ENCODE data around the gene DYNC1H1.

Gene DYNC1H1

DNA sequence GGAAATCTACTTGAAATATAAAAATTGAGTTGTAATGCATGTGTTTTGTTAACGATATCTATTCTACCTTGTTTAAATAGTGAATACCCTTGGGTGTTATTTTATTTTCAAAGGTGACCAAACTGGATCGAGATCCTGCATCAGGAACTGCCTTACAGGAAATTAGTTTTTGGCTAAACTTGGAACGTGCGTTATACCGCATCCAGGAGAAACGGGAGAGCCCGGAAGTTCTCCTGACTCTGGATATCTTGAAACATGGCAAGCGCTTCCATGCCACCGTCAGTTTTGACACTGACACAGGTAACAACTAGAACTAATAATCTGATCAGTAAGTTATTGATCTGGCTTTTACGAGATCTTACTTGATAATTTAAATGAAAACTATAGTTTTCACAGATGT lies 15.9 kb downstream of the DYNC1H1 start:
- DNase-seq = peak in 1 of 10 donors; percentile 6
- intact Hi-C loops (cut with DNase I) = loop anchor here (10.0 kb wide), 1 partner anchor 55 kb away; no protein-coding TSS in a partner anchor

DNA sequence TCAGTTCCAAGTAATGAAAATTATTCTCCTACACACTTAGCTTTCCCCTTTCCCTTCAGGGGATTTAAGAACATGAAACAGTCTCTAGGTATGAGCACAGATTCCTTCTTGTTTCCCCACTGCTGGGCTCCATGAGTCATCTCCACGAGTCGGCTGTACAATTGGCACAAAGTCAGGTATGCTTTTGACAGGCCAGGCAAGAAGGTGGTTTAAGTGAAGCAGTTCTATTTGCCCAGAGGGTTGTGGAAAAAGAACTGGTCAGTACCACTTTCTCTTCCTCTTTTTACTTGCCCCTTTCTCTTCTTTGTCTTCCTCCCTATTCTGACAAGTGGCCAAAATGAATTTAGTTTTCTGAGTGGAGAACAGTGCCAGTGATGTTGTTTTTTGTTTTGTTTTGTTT lies 16.3 kb downstream of the DYNC1H1 start:
- intact Hi-C loops (cut with DNase I) = loop anchor here (10.0 kb wide), 1 partner anchor 54 kb away; no protein-coding TSS in a partner anchor
- DNase-seq = peak in 4 of 10 donors; percentile 28 to 86 (median 56)

DNA sequence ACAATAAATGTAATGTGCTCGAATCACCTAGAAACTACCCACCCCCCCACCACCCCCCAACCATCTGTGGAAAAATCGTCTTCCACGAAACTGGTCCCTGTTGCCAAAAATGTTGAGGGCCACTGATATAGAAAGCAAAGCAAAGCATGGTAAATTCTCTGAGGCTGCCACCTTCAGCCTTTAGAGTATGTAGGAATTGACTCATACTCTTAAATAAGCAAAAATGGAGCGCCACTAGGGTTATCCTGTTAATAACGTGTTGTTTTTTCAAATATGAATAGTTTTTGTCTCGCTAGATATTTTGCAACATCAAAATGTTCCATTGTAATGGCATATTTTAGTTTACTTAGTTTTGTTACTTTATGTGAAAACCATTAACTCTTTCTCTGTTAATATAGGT lies 18.2 kb downstream of the DYNC1H1 start:
- intact Hi-C loops (cut with DNase I) = loop anchor here (10.0 kb wide), 1 partner anchor 52 kb away; no protein-coding TSS in a partner anchor
- no peak for DNase-seq

DNA sequence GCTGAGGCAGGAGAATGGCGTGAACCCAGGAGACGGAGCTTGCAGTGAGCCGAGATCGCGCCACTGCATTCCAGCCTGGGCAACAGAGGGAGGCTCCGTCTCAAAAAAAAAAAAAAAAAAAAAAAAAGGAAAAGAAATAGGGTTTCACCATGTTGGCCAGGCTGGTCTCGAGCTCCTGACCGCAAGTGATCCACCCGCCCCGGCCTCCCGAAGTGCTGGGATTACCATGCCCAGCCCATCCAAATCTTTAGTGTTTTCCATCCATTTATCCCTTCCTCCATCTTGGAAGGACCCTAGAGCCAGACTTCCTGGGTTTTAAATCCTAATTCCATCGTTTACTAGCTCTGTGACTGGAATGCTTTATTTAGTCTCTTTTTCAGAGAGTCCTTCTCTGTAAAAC lies 20.5 kb downstream of the DYNC1H1 start:
- intact Hi-C loops (cut with DNase I) = loop anchor here (10.0 kb wide), 1 partner anchor 50 kb away; no protein-coding TSS in a partner anchor
- peak in 1 of 10 donors; percentile 69 for DNase-seq

DNA sequence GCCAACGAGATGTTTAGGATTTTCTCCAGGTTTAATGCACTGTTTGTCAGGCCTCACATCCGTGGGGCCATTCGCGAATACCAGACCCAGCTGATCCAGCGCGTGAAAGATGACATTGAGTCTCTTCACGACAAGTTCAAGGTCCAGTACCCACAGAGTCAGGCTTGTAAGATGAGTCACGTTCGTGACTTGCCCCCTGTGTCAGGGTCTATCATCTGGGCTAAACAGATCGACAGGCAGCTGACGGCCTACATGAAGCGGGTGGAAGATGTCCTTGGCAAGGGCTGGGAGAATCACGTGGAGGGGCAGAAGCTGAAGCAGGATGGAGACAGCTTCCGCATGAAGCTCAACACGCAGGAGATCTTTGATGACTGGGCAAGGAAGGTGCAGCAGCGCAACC lies 21.6 kb downstream of the DYNC1H1 start:
- no peak for DNase-seq
- intact Hi-C loops (cut with DNase I) = loop anchor here (10.0 kb wide), 1 partner anchor 49 kb away; no protein-coding TSS in a partner anchor

DNA sequence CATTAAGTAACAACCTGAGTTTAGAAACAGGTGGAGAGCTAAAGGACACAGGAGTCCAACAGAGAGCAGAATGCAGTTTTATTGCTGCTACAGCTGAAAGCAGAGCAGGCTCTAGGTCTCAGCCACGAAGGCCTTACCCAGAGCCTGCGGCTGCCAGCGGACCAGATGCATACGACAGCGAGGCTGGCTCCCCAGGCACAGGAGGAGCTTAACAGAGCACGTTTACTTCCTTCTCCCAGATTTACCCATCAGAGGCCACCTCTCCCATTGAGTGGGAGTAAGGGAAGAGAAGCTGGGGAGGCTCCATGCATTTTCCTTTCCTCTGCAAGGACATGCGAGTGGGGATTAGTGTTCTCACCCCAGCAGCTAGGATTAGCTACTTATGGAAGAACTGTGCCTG lies 22.6 kb downstream of the DYNC1H1 start:
- peak in 4 of 10 donors; percentile 21 to 87 (median 62) for DNase-seq
- intact Hi-C loops (cut with DNase I) = loop anchor here (10.0 kb wide), 1 partner anchor 48 kb away; no protein-coding TSS in a partner anchor

DNA sequence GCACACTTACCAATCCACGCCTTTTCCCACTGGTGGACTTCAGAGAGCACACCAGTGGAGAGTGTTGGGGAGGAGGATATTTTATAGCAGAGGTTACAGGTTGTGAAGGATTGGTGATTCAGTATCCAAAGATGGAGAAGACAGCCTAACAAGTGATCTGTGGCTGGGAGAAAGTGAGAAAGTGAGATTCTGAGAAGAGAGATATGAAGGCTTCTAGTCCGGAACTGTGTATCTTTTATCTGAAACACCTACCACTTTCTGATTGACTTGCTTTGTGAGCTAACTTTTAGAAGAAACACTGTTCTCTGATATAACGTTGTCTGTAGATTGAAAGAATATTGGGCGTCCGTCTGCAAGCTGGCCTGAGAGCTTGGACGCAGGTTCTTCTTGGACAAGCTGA lies 24.0 kb downstream of the DYNC1H1 start:
- intact Hi-C loops (cut with DNase I) = loop anchor here (10.0 kb wide), 1 partner anchor 46 kb away; no protein-coding TSS in a partner anchor
- DNase-seq = no peak

DNA sequence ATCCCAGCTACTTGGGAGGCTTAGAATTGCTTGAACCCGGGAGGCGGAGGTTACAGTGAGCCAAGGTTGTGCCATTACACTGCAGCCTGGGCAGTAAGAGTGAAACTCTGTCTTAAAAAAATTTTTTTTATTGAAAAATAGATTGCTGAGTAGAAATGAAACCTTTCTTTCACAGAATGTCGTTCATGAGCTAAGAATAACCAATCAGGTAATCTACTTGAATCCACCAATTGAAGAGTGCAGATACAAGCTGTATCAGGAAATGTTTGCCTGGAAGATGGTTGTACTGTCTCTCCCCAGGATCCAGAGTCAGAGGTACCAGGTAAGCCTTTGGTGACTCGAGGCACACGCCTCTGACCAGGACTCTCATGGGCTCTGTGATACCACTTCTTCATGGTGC lies 27.0 kb downstream of the DYNC1H1 start:
- intact Hi-C loops (cut with DNase I) = no loop called here
- DNase-seq = no peak

DNA sequence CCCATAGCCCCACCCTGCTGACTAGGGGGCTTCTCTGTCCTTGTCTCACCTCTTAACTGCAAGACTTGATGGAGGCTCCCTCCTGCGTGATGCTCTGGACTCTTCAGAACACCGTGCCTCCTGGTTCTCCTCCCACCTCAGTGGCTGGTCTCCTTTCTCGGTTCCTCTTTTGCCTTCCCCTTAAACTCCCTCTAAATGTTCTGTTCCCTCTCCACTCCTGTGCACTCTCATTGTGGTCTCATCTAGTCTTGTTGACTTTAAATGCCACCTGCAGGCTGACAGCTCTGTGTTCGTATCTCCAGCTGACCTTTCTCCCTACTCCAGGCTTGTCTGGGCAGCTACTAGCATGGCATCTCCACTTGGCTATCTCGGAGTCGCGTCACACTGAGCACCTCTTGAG lies 28.3 kb downstream of the DYNC1H1 start:
- intact Hi-C loops (cut with DNase I) = no loop called here
- DNase-seq = no peak

DNA sequence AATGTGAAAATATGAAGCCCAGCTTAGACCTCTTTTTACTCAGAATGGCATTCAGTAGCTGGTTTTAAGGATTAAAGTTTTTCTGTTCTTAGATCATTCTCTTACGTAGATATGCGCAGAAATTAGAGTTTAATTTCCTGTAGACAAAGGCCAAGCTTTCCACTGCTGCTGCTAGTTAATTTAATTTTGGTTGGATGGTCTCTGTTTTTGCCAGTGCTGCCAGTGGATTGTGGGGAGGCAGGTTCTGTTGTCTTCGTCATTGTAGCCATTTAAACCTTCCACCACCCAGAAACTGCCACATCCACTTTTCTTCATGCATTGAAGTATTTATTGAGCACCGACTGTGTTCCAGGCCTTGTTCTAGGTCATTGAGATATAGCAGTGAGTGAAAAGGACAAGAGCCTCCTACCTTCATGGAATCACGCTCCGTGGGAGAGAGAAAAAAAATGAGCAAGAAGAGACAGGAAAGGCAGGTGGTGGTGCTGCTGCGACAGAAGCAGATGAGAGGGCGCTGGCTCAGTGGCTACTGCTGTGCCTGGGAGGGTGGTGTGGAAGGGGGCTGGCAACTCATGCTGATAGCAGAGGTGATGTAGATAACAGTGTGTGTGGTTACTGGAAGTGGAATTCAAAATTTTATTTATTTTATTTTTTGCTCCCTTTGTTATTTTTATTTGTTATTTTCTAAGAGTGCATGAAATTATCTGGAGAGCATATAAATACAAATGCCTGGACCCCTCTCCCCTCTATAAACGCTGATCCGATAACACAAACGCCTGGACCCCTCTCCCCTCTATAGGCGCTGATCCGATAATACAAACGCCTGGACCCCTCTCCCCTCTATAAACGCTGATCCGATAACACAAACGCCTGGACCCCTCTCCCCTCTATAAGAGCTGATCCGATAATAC lies 33.3 kb downstream of the DYNC1H1 start:
- peak in 1 of 10 donors; percentile 80 for DNase-seq
- intact Hi-C loops (cut with DNase I) = no loop called here

DNA sequence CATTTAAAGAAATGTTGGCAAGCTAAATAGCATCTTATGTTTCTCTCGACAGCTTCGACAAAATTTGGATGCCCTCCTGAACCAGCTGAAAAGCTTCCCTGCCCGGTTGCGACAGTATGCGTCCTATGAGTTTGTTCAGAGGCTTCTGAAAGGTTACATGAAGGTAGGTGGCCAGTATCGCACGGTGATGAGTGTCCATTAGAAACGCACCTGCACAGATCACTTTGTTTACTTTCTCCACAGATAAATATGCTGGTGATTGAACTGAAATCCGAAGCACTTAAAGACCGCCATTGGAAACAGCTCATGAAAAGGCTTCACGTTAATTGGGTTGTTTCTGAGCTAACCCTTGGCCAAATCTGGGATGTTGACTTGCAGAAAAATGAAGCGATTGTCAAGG lies 36.5 kb downstream of the DYNC1H1 start:
- intact Hi-C loops (cut with DNase I) = no loop called here

DNA sequence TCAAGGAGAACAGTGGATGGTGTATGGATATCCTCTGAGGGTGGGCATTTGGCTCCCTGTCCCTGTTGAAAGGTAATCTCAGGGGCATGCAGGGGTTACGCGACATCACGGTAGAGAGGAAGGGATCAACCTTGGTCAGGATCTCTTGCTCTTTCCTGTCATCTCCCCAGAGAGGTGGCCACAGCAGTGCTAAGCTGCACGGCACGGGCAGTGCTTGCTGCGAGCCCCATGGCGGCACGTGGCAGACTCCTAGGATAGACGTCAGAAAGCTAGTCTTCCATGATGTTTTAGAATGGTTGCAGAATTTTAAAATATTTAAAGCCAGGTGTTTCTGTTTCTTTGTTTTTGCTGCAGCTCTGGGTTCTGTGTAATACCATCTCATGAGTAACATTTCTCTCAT lies 41.0 kb downstream of the DYNC1H1 start:
- no peak for DNase-seq
- intact Hi-C loops (cut with DNase I) = no loop called here

More for the DNA sequence above, 36.5 kb downstream of the DYNC1H1 start:
- DNase-seq = no peak

DNA sequence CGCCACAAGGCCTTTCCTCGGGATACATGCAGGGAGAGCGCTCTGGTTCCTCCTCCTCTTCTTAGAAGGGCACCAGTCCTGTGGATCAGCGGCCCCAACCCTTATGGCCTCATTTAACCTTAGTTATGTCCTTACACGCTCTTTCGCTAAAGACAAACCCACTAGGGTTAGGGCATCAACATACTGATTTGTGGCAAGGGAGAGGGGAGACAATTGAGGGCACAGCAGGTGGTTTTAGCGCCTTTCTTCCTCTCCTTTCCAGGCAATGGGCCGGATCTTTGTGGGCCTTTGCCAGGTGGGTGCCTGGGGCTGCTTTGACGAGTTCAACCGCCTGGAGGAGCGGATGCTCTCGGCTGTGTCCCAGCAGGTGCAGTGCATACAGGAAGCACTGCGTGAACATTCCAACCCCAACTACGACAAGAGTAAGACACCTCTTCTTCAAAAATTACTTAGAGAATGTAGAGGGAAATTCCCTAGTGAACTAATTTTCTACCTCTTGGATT lies 43.6 kb downstream of the DYNC1H1 start:
- intact Hi-C loops (cut with DNase I) = no loop called here

DNA sequence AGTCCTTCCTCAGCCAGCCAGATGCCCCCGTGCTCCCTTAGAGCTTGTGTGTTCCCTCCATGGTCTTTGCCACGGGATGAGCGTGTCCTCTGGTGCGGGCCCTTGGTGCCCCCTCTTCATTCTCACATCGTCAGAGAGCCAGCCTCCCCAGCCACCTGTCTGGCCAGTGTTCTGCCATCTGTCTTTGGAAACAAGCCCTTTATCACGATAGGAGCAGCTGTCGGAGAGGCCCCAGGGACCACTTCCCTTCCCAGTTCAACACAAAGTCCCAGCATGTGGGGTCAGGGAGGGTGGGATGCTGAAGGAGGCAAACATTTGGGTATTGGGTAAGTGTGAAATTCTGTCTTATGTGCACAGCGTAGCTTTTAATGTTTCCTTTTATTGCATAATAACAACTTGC lies 44.5 kb downstream of the DYNC1H1 start:
- intact Hi-C loops (cut with DNase I) = no loop called here
- DNase-seq = no peak

More for the DNA sequence above, 43.6 kb downstream of the DYNC1H1 start:
- DNase-seq = no peak

DNA sequence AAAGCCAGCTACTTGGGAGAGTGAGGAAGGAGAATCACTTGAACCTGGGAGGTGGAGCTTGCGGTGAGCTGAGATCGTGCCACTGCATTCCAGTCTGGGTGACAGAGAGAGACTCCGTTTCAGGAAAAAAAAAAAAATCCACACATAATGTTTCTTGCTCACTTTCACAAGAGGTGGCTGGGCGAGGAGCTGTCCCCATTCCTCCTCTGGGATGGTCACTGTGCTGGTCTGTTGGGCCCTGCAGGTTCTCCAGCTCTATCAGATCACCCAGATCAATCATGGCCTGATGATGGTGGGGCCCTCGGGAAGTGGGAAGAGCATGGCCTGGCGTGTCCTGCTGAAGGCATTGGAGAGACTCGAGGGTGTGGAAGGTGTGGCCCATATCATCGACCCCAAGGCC lies 47.3 kb downstream of the DYNC1H1 start:
- no peak for DNase-seq
- intact Hi-C loops (cut with DNase I) = no loop called here

DNA sequence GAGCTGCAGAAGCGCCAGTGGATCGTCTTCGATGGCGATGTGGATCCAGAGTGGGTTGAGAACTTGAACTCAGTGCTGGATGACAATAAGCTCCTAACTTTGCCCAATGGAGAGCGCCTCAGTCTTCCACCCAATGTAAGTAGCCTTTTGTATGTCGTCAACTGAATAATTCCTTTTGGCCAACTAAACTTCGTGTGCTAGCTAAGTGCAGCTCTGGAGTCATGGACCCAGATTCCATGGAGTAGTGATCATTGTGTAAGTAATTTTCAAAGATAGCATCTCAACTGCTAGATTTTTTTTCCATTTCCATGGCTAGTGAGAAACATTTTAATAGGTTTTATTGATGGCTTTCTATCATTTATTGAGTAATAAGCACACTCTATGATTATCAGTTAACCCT lies 48.0 kb downstream of the DYNC1H1 start:
- intact Hi-C loops (cut with DNase I) = no loop called here

DNA sequence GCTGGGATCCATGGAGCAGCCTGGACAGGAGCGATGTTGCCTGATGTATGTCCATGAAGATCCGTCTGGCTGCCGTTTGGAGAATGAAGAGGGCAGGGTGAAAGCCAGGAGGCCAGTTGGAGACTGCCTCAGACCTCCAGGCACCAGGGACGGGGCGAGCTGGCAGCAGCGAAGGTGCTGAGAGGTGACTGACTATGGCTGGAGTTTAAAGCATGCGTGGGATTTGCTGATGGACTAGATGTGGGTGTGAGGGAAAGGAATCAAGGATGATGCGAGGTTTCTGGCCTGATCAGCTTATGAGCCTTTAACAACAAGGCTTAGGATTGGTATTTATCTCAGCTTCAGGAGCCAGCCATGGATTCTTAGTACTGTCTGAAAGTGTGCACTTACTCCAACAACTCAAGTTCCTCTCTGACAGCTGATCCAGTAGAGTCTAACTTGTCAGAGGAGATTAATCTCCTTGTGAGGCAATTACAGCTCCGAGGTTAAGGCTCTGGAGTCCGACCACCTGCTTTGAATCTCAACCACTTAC lies 49.4 kb downstream of the DYNC1H1 start:
- intact Hi-C loops (cut with DNase I) = no loop called here
- DNase-seq = no peak

More for the DNA sequence above, 48.0 kb downstream of the DYNC1H1 start:
- DNase-seq = no peak

DNA sequence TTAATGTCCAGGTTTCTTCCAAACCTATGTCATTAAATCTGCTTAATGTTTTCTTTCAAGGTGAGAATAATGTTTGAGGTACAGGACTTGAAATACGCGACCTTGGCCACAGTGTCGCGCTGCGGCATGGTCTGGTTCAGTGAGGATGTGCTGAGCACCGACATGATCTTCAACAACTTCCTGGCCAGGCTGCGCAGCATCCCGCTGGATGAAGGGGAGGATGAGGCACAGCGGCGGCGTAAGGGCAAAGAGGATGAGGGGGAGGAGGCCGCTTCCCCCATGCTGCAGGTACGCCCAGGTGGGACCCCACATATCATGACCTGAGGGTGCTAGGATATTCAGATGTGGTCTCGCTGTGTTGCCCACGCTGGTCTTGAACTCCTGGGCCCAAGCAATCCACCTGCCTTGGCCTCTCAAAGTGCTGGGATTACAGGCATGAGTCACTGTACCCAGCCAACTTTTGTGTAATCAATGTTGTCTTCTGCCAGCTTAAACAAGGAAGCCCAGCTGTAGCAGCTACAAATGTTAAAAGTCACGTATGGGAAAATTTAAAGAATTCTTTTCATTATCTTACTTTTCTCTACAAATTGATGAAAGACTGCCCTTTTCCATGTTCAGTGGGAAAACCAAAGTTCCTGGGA lies 50.8 kb downstream of the DYNC1H1 start:
- intact Hi-C loops (cut with DNase I) = no loop called here
- no peak for DNase-seq

DNA sequence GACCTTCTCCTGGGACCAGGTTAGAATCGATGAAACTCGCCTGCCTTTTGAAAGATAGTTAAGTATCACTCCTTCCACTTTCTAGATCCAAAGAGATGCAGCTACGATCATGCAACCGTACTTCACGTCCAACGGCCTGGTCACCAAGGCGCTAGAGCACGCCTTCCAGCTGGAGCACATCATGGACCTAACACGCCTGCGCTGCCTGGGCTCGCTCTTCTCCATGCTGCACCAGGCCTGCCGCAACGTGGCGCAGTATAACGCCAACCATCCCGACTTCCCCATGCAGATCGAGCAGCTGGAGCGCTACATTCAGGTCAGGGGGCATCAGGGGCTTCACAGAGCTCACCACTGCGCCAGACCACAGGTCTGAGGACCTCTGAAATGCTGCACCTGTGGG lies 51.4 kb downstream of the DYNC1H1 start:
- no peak for DNase-seq
- intact Hi-C loops (cut with DNase I) = no loop called here

DNA sequence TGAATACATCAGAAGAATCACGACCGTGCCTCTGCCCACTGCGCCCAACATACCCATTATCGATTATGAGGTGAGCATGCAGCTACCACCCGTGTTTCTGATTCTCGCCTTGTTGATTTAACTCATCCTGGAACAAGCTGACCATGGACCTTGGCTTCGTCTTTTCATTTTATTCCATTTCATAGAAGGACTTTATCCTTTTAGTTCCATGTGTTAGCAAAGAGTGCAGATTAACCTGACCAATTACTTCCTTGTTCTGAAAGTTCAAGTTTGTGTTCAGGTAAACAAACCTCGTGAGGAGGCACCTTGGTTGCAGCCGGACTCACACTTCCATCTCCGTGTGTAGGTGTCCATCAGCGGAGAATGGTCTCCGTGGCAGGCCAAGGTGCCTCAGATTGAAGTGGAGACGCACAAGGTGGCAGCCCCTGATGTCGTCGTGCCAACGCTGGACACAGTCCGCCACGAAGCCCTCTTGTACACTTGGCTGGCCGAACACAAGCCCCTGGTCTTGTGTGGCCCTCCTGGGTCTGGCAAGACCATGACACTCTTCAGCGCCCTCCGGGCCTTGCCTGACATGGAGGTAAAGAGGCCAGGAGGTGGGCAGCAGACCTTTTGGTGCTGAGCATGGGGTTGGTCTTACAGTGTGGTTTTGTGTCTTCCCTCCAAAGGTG lies 52.2 kb downstream of the DYNC1H1 start:
- no peak for DNase-seq
- intact Hi-C loops (cut with DNase I) = no loop called here
